NCI-H2081 treated with DMSO at 0.1 percent for 48 hours (cell line): ENCODE measurements around the gene IFNA1.
"Not testable (repeated sequence)": the region's sequence is repeated elsewhere in the genome, so short reads cannot be mapped to it uniquely, and the experiment has no call there.

ENCODE experiments used
- DNase-seq: peaks from one replicate; lab custom pipeline; 2025; lab: John Stamatoyannopoulos, UW

Gene IFNA1

DNA sequence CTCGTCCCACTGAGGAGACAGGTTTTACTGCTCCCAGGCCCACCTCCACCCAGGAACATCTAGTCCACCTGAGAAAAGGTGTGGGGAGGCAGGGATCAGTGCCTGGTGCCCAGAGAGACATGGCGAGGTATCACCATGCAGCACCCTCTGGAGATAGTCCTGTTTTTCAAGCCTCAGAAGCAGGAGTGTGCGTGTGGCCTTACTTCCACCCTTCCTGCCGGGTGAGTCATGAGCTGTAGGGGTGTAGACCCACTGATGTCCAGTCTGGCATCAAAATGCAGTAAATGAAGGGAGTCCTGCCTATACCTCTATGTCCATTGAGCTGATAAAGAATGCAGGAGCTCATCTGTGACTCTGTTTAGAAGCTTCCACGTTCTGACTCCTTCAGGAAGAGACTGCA lies 9.1 kb downstream of the IFNA1 start:
- not testable (repeated sequence) for DNase-seq

DNA sequence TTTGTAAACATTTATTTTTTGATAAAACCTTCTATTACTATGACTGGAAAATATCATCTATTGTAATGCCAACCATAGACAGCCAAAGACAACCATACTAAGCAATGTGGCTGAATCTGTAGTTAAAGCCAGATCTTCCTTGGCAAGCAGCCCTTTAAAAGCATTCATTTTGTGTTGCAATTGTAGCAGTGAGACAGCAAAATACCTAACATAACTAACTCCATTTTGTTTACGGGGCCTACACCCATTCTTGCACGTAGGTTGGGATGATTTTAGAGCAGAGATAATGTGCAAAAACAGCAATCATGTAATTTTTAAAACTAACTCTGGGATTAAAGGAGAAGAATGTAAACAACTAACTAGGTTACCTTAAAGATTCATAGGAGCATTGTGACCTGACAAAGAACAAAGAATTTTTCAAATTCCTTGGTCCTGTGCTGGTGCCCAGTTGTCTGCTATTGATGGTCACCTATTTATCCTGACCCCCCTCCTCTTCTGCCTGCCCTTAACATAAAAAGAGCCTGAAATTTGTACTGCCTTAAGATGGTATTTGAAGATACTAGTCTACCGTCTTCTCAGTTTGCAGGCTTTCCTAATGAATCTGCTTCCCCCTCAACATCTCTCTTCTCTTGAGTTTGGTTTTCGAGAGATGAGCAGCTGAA lies 10.6 kb downstream of the IFNA1 start:
- DNase-seq: no peak

DNA sequence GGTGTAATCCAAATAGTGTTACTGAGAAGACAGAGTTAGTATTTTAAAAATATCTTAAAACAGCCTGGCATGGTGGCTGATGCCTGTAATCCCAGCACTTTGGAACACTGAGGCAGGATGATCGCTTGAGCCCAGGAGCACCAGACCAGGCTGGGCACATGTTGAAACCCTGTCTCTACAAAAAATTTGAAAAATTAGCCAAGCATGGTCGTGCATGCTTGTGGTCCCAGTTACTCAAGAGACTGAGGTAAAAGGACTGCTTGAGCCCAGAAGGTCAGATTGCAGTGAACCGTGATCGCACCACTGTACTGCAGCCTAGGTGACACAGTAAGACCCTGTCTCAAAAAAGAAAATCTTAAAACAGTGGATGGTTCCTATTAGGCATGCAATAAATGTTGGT lies 12.4 kb downstream of the IFNA1 start:
- DNase-seq: no peak

DNA sequence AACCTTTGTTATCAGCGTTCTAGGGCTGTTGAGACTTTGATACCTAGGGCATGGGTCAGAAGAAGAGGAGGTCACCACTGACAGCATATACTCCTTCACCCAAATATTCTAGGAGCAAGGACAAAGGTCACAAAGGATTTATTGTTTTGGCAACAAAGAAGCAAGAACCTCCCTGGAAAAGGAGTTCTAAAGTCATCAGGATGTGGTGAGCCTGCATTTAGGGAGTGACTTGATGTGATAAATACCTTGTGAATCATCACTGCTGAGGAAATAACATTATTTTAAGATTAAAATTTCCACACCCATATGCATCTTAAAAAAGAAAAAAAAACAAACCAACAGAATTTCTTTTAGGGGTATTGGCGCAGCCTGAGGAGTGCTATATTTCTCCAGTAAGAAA lies 13.9 kb downstream of the IFNA1 start:
- DNase-seq: no peak

DNA sequence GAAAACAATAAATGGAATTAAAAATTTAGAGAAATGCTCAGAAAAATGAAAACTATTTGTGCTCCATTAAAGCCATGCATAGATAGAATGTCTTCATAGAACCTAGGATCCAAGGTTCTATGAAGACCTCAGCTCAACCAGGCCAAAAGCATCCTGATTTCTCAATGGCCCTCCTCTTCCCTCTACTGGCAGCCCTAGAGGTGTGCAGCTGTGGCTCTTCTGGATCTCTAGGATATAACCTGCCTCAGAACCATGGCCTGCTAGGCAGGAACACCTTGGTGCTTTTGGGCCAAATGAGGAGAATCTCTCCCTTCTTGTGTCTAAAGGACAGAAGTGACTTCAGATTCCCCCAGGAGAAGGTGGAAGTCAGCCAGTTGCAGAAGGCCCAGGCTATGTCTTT lies 15.1 kb downstream of the IFNA1 start:
- no peak for DNase-seq

DNA sequence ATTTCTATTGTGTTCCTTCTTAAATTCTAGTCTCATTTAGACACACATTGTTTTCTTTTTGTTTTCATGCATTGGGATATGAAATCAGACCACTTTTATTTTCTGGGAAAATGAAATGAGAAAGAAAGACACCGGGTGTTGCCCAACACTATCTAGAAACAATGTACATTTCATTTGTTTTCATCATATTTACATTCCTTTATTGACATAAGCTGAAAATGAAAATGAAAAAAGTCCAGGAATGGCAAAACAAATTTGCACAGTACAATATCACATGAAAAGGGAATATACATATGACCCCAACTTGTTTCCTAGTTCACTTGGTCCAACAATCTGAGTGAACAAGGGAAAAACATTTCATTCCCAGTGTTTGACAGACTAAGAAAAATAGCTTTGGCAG lies 21.1 kb downstream of the IFNA1 start:
- DNase-seq: no peak

DNA sequence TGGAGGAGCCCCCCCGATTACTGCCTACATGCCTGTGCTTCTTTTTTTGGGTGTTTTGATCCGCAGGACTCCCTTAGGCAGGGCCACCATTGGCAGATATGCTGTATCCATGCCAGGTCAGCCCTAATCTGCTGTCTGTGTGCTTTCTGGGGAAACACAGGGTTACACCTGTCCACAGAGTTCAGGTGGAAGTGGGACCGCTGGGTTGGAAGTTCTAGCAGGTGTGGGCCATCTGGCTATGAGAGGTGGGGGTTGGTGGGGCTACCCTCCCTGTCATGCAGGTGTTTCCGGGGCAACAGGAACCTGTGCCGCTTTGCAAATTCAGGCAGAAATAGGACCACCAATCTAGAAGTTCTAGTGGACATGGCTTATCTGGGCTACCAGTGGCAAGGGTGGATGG lies 24.9 kb downstream of the IFNA1 start:
- no peak for DNase-seq

DNA sequence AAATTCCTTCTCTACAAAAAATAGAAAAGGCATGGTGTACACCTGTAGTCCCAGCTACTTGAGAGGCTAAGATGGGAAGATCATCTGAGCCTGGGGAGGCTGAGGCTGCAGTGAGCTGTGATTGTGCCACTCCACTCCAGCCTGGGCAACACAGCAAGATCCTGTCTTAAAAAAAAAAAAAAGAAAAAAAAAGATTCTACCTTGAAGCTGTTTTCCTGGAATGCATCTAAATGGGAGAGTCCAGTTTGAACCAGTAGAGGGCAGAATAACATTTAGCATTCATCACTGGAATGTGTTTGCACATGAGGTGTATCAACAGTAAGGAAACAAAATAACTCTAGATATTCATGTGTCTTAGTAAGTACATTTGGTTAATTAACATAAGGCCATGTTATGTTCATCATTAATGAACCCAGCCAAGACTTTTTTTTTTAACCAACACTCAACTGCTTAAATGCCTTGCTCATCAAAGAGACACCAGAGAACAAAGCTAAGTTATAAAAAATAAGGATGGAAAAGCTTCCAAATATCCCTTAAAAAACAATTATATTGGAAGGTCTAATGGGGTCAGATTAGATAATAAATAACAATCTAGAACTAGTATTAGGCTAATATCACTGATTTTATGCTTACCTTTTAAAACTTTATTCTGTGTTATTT lies 25.8 kb downstream of the IFNA1 start:
- DNase-seq: no peak

DNA sequence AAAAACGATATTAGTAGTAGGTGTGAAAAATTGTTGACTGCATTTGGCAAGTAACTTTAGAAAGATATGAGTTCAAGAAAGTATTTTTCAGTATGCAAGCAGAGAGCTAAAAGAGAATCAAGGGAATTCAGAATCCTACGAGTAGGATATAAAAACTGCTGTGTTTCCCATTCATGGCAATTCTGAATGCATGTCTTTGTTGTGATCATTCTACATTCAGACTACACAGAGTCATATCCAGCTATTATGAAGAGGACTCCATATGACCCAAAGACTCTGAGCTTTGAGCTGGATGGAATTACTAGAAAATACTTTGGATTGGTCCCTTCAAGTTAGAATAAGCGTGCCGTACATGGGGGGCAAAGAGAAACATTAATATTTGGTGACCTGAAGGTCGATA lies 29.9 kb downstream of the IFNA1 start:
- no peak for DNase-seq

DNA sequence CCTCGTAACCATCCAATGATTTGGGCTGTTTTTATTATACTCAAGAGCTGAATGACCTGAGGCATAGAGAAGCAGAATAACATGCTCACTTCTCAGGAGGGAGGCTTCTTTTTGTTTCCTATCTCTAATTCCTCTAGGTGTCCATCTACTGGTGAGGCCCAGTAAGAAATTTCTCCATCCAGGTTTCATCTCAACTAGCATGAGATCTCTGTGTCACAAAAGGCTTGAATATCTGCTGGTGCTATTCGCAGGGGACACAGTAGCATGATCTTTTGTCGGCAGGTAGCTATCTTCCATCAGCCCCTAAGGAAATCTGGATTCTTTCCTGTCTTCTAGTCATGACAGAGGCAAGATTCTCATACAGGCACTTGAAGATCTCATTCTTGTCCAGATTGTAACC lies 33.0 kb downstream of the IFNA1 start:
- no peak for DNase-seq

DNA sequence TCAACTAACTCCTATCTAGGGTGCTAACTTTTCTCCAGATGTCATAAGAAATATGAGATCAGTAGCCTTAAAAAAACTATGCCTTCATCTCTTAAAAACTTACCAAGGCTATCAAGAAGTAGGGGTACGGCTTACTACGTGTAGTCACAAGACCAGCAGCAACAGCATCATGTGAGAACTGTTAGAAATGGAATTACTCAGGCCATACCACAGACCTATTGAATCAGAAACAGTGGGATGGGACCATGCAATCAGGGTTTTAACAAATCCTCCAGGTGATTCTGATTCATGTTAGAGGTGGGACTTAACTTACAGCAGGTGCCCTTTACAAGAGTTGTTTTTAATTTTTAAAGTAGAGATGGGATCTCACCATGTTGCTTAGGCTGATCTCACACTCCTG lies 37.2 kb downstream of the IFNA1 start:
- DNase-seq: no peak

DNA sequence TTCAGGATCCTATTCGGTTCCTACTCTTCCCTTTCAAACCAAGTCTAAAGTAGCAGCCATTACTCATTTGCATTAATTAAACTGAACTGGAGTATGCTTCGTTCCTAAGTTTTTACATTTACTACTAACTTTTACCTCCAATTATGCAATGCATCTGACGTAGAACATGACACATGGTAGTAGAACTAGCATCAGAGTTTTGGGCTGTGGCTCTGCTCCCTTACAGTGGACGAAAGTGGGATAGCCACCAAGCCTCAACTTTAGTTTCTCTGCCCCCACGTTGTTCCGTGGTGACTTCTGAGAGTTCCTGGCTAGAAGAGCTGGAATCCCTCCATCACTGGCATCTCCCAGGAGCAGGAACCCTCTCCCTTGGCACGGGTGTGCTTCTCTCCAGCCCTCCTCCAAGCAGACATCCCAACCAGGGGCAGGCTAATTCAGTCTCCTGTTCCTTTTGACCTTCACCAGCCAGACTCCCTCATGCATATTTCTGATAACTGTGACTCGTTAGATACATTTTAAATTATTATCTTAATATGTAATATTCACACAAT lies 39.0 kb downstream of the IFNA1 start:
- no peak for DNase-seq

DNA sequence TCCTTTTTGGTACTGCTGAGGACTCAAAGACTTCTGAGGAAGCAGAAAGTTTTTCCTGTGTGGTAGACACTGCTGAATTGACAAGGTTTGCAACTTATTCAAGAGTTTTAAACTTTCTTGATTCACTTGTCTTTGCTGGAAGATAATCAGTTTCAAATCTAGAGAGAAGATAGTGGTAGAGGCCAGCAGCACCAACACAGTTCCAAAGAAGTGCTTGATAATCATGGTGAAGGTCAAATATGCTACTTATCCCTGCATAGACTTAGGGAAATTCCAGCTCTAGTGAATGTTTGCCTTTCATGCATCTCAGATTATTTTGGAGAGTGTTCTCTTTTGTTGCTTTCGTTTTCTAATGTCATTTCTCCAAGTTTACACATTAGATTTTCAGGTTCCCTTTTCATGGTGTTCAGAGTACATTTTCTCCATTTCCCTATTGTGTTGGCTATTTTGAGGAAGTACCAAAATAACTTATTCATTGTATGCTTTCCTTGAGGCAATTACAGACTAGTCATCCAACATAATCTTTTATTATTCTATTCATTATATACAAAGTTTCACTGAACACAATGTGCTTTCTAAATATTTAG lies 41.3 kb downstream of the IFNA1 start:
- no peak for DNase-seq

DNA sequence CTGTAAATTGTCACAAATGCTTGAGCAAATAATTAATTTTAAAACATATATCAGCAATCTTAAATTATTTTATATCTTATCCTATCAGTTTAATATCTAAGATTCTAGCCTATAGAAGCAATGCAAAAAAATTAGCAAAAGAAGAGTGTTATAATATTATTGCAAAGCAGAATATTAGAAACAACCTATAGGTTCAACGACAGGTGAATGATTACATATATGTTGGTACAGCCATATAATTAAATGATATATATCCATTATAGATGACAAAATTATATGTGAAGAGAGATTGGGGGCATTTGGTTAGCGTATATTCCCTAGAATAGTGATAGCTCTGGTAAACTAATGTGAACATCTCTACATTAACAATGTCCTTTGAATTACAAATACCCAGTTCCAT lies 42.0 kb downstream of the IFNA1 start, which contains the start of gene IFNE:
TSS of gene IFNE (minus strand) at position 101 of the 400 bp plus-strand sequence. CDS start 619 bp downstream, outside the sequence.
- DNase-seq: no peak
